ENCODE data around the gene PXMP2.

- TF ChIP-seq CTCF (conservative IDR thresholded peaks at IDR 0.05; ENCODE audit: low read depth, low read length): no peak
- no peak for TF ChIP-seq EZH2 (IDR thresholded peaks at IDR 0.05; ENCODE audit: borderline replicate concordance, low read depth, low read length, poor library complexity, severe bottlenecking)
Observed at GRCh38 chr12:132723764-132724140, 36.4 kb downstream of the PXMP2 start.
